ENCODE results near the gene PPP5C.
"Not testable (repeated sequence)": the region's sequence is repeated elsewhere in the genome, so short reads cannot be mapped to it uniquely, and the experiment has no call there.

Gene PPP5C

GRCh38 chr19:46346821-46347571, at the start of gene PPP5C:
Gene PPP5C, plus strand, starts transcription at chr19:46347087. Its CDS starts 10 bp downstream, at chr19:46347097.
- peak; percentile 91 to 94 for DNase-seq

GRCh38 chr19:46297700-46298478, 49.0 kb upstream of the PPP5C start:
- no peak for DNase-seq

- DNase-seq: no peak
Observed at GRCh38 chr19:46298479-46299003, 48.3 kb upstream of the PPP5C start.

- no peak for DNase-seq
Observed at GRCh38 chr19:46299004-46299509, 47.8 kb upstream of the PPP5C start.

GRCh38 chr19:46299695-46300094, 47.2 kb upstream of the PPP5C start:
- DNase-seq: no peak

- no peak for DNase-seq
Observed at GRCh38 chr19:46303322-46303690, 43.6 kb upstream of the PPP5C start.

- DNase-seq: peak in 1 of 2 experiments; percentile 24
Observed at GRCh38 chr19:46303691-46304397, 43.0 kb upstream of the PPP5C start.

GRCh38 chr19:46306501-46306900, 40.4 kb upstream of the PPP5C start:
- no peak for DNase-seq

GRCh38 chr19:46308510-46308909, 38.4 kb upstream of the PPP5C start:
- DNase-seq: no peak

- DNase-seq: no peak
Observed at GRCh38 chr19:46309056-46309455, 37.8 kb upstream of the PPP5C start.

- DNase-seq: no peak
Observed at GRCh38 chr19:46311444-46311843, 35.4 kb upstream of the PPP5C start.

GRCh38 chr19:46313540-46314469, 33.1 kb upstream of the PPP5C start:
- DNase-seq: not testable (repeated sequence)

GRCh38 chr19:46317339-46317738, 29.5 kb upstream of the PPP5C start:
- no peak for DNase-seq

GRCh38 chr19:46319613-46320012, 27.3 kb upstream of the PPP5C start:
- no peak for DNase-seq

GRCh38 chr19:46320559-46320958, 26.3 kb upstream of the PPP5C start:
- DNase-seq: no peak

GRCh38 chr19:46321653-46322052, 25.2 kb upstream of the PPP5C start:
- DNase-seq: no peak

- not testable (repeated sequence) for DNase-seq
Observed at GRCh38 chr19:46323227-46323626, 23.7 kb upstream of the PPP5C start.

GRCh38 chr19:46324277-46324676, 22.6 kb upstream of the PPP5C start:
- no peak for DNase-seq

GRCh38 chr19:46326608-46327007, 20.3 kb upstream of the PPP5C start:
- DNase-seq: no peak

GRCh38 chr19:46328079-46328478, 18.8 kb upstream of the PPP5C start:
- DNase-seq: no peak

GRCh38 chr19:46330319-46330918, 16.5 kb upstream of the PPP5C start:
- DNase-seq: no peak

- DNase-seq: no peak
Observed at GRCh38 chr19:46337487-46337886, 9.4 kb upstream of the PPP5C start.

Data from activated T-cell treated with anti-CD3 and anti-CD28 coated beads, Interleukin-2, amount 50 U/mL, for 48 hours (primary cell).